ENCODE results near the gene TMEM266.

The TMEM266 gene

DNA sequence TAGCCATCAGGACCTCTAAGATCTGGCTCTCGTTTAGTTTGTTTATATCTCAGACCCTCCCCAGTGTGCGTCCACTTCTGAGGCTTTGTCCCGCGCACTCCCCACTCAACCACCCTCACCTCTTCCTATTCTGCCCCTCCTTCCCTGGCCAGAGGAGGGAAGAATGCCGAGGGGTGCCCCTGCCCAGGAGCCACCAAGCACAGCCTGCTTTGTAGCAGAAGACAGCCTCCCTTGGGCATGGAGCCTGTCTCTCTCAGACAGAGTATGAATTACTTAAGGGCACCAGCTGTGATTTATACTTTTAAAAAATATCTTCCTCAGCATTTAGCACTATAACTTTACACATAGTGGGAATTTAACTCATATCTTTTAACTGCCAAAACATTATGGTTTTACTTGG lies 6.0 kb downstream of the TMEM266 start:
- DNase-seq (ENCODE audit: low spot score), result no peak
- FAIRE-seq, result no peak

GRCh38 chr15:76070192-76070591 lies 10.4 kb downstream of the TMEM266 start:
- FAIRE-seq, result no peak
- no peak for DNase-seq (ENCODE audit: low spot score)

GRCh38 chr15:76070921-76071635 lies 11.3 kb downstream of the TMEM266 start:
- DNase-seq (ENCODE audit: low spot score), result no peak
- no peak for FAIRE-seq

- FAIRE-seq, result no peak
- DNase-seq (ENCODE audit: low spot score), result no peak
These were observed 12.0 kb downstream of the TMEM266 start for GRCh38 chr15:76071806-76072205.

DNA sequence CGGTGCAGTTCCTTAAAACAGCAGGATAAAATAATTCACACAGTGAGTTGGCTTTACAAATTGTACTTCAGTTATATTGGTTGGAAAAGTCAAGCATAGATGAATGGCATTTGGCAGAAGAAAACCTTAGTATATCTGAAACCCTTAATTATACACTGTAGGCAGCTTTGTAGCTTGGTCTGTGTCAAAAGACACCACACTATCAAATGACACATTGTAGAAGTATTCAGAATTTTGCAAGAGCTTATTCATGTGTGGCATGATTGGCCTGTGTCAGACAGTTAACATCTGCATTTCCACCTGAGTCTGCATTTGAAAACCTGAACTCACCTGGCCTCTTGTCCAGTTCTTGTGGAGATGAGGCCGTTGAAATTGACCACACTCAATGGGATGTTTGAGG lies 13.8 kb downstream of the TMEM266 start:
- peak; percentile 14 for DNase-seq (ENCODE audit: low spot score)
- FAIRE-seq, result no peak

- FAIRE-seq, result no peak
- no peak for DNase-seq (ENCODE audit: low spot score)
These were observed 15.3 kb downstream of the TMEM266 start for GRCh38 chr15:76075046-76075445.

DNA sequence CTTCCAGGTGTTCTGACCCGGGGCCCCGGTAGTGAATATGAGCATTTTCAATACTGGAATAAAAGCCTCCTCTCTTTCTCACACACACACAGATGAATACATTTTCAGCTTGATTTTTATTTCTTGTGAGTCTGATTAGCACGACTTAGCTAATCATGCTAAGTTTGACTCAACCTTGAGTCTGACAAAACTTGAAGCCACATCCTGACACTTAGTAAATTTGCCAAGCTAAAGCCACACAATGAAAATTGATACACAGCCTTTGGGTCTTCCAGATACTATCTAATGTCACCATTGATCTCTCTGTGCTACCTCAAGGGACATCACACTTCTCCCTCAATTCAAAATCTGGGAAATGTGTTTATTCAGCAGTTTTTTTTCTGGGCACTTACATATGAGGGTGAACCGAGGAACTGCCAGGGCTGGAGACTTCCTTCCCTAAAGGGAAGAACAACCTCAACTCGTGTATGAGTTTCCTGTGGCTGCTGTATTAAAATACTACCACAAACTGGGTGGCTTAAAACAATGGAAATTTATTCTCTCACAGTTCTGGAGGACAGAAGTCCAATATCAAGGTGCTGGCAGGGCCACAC lies 18.6 kb downstream of the TMEM266 start:
- DNase-seq (ENCODE audit: low spot score) (no peak), FAIRE-seq (no peak)

- DNase-seq (ENCODE audit: low spot score), result no peak
- FAIRE-seq, result no peak
These were observed 24.5 kb downstream of the TMEM266 start for GRCh38 chr15:76084256-76084655.

GRCh38 chr15:76098685-76099084 lies 38.9 kb downstream of the TMEM266 start:
- DNase-seq (ENCODE audit: low spot score) (no peak), FAIRE-seq (no peak)

DNA sequence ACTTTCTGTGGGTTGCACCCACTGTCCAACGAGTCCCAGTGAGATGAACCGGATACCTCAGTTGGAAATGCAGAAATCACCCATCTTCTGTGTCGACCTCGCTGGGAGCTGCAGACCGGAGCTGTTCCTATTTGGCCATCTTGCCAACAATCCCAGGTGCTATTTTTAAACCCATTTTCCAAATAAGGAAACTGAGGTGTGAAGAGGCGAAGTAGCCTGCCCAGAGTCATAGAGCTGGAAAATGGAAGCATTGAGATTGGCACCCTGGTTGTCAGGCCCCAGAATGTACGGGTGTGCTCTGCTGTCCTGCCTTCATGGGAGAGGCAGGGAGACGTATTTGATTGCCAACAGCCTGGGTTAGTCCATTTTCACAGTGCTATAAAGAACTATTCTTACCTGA lies 39.6 kb downstream of the TMEM266 start:
- FAIRE-seq, result no peak

DNA sequence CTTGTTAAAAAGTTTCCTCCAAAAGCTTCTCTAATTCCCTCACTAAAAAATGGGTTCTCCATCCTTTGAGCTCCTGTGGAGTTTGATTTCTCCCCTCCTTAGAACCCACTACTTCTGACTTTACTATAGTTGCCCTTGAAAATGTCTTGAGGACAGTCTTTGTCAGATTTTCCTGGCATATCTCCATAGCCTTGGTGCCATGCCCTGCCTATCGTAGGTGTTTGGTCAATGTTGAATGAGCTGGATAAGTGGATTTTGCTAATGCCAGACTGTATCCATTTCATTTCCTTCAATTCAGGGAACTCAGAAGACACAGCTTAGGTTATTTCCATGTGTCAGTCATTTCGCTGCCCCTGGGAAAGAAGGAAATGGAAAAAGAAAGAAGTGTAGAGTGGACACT lies 40.6 kb downstream of the TMEM266 start:
- no peak for FAIRE-seq
- DNase-seq (ENCODE audit: low spot score), result no peak

More for the DNA sequence above, 39.6 kb downstream of the TMEM266 start:
- DNase-seq (ENCODE audit: low spot score), result no peak

- FAIRE-seq (peak; percentile 66), DNase-seq (ENCODE audit: low spot score) (no peak)
These were observed 41.9 kb downstream of the TMEM266 start for GRCh38 chr15:76101655-76102054.

DNA sequence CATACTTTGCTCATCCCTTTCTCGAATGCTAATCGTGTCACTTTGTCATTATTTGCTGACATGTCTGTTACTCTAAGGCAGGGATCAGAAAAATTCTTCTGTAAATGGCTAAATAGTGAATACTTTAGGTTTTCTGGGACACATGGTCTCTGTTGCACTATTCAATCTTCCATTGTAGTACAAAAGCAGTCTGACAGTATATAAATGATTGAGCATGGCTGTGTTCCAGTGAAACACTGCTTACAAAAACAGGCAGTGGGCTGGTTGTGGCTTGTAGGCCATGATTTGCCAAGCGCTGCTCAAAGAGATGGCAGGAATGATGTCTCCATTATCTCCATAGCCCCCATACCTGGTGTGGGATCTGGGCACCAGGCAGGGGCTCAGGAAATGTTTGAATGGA lies 45.6 kb downstream of the TMEM266 start:
- no peak for DNase-seq (ENCODE audit: low spot score)
- no peak for FAIRE-seq

DNA sequence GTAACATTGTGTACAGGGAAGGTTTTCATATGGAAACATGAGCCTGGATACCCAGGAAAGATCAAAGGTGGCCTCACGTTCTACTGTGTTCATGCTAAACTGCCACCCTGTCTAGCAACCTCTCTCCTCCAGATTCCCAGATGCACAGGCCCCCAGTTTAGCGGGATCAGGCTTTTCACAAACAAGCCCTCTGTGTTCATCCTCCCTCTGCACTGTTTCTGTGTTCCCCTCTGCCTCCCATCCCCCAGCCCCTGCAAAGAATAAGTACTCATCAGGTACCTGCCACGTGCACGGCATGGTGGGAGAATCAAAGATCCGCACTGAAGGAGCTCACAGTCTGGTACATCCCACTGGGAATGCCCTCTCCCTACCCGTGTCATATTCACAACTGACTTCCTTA lies 46.1 kb downstream of the TMEM266 start:
- DNase-seq (ENCODE audit: low spot score) (no peak), FAIRE-seq (no peak)

- peak; percentile 71 for FAIRE-seq
- no peak for DNase-seq (ENCODE audit: low spot score)
These were observed 47.4 kb downstream of the TMEM266 start for GRCh38 chr15:76107169-76107568.

GRCh38 chr15:76108021-76108723 lies 48.4 kb downstream of the TMEM266 start:
- FAIRE-seq, result no peak
- DNase-seq (ENCODE audit: low spot score), result no peak

DNA sequence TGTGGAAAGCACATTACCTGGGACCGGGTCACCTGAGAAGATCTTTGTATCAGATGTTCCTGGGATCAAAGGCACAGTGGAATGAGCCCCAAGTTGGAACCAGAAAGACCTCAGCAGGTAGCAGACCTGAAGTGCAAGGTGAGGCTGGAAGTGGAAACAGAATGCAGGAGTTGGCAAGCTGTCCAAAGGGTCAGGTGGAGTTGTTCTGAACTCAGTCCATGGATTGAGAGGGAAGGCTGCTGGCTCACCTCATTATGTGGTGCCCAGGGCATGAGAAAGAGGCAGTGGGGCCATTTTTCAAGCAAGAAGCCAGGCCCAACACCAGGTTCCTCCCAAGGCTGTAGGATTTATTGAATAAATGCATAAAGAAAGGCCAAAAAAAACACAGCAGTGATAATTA lies 49.3 kb downstream of the TMEM266 start:
- no peak for DNase-seq (ENCODE audit: low spot score)
- FAIRE-seq, result no peak

GRCh38 chr15:76114561-76114960 lies 54.8 kb downstream of the TMEM266 start:
- no peak for DNase-seq (ENCODE audit: low spot score)
- FAIRE-seq, result no peak

DNA sequence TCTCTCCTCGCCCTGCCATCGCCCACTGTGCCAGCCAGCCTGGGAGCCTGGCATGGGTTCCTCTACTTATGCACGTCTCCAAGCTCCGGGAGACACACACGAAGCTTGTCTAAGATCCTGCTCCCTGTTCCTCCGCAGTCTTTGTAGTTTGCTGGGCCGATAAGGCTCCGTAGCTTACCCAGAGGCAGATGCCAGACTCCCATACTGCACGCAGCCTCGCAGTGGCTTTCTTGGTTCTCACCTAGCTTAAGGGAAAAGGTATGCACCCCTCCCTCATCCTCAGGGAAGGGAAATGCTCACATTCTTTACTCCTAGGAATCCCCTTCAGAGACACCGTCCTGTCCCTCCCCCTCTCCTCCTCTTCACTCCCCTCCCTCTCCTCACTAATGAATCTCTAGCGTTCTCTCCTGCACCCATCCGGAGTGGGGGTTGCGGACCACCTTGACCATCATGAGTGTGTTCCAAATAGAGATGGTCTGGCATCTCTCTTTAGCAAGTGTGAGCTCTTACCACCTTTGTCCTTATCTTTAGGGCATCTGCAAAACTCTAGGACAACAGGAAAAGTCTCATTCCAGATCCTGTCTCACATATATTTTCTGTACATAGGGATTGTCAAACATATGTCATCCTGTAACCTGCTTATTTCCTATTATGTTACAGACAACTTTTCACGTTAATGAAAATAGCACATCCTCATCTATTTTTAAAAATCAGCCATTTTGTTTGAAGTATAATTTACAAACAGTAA lies 56.5 kb downstream of the TMEM266 start:
- no peak for DNase-seq (ENCODE audit: low spot score)

DNA sequence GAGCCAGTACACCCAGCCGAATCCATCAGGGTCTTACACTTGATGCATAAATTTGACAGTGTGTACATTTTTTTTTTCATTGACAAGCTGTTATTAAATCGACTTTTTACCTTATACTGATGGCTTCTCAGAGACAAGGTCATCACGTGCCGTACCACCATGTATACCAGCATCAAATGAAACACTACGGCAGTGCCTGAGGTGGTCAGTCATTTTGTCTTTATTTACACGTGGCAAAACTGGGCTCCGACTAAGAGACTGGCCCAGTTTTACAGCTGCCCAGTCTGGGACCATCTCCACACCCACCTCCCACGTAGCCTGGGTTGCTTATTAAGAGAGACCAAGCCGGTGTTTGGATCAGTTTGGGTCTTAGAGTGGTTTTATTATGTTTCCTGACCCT lies 57.4 kb downstream of the TMEM266 start:
- no peak for DNase-seq (ENCODE audit: low spot score)
- no peak for FAIRE-seq

More for the DNA sequence above, 56.5 kb downstream of the TMEM266 start:
- no peak for FAIRE-seq

DNA sequence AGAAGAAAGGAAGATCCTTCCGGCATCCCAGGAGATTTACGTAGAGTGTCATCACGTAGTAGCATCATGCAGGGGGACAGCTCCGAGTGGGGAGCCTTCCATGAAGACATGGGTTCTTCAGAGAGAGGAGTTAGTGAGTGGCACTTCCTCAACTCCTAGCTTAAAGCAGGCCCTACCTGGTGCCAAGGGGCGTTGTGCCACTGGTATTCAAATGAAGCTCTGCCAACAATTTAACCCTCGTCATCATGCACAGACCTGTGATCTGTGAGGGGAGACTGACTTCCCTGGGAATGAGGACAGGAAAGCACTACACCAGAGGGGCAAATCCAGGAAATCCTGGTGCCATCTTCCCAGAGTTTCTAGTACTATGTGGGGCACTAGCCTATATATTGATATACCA lies 59.0 kb downstream of the TMEM266 start:
- no peak for DNase-seq (ENCODE audit: low spot score)
- FAIRE-seq, result no peak

DNA sequence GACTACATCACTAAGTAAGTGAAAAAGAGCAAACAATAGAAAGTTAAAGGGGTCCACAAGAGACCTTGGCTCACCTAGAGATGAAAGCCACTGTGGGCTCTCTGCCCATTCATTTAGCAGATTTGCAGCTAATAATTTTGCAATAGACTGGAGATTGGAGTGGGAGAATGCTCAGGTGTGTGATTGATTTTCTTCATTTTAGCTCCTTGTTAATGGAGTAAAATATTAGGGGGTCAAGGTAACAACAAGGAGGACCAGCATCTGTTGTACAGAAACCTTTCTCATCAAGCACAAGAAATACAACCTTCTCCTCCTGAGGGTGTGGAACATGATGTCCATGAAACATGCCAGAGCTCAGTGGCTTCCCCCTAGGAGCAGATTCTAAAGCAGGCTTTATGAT lies 63.2 kb downstream of the TMEM266 start:
- FAIRE-seq (no peak), DNase-seq (ENCODE audit: low spot score) (no peak)
